GM18498 (cell line): ENCODE data around the gene PRRT2.
A peak's percentile ranks its signal among the peaks of the same experiment; 100 is the strongest.
"Not testable (repeated sequence)": the region's sequence is repeated elsewhere in the genome, so short reads cannot be mapped to it uniquely, and the experiment has no call there.

Source experiments
- ATAC-seq: cut with Tn5 transposase; IDR thresholded peaks from one replicate; pipeline ENCODE4 v1.9.1; 2021; ENCODE audit warnings: mild to moderate bottlenecking, moderate library complexity; ENCODE audit not compliant: unreplicated experiment

Gene PRRT2

DNA sequence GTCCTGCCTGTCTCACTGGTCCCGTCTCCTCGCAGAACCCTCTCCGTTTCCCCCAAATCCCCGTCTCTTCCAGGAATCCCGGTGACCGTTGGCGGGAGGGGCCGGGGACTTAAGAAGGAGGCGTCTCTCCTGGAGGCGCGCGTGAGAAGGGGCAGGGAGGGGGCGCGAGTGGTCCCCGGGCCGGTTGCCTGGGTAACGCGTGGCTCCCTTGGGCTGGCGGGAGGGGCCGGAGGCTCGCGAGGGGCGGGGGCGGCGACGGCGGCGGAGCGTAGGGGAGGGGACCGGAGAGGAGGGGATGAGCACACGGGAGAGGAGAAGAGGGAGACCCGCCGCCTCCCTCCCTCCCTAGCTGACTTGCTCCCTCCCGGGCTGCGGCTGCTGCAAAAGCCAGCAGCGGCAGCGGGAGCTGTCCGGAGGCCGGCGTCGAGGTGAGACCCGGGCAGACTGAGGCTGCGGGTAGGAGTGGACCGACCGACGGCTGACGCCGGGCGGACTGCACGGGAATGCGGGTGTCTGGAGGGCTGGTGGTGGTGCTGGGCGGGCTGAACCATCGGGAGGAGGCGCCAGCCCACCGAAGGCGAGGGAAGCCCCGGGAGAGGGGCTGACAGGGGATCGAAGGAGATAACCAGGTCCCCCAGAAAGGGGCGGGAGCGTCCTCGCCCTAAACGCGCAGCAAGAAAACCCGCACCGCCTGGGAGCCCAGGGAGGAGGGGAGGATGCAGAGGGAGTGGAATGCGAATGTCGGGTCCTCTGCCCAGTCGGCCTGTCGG, at the start of gene PRRT2:
Gene PRRT2, plus strand, starts transcription at position 298 of the 770 bp plus-strand sequence. CDS start 862 bp downstream, outside the sequence.
- ATAC-seq, result no peak

DNA sequence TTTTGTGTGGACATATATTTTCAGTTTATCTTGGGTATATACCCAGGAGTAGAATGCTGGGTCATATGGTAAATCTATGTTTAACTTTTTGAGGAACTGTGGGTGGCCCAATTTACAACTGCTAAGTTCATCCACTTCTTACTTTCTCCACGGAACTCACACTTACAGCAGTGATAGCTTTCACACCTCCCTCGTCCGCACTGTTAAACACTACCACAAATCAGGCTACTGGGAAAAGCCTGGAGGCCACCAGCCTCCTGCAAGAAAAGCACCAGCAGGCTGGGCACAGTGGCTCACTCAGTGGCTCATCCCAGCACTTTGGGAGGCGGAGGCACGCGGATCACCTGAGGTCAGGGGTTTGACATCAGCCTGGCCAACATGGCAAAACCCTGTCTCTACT, 48.7 kb upstream of the PRRT2 start:
- ATAC-seq, result no peak

GRCh38 chr16:29765167-29766032, 46.6 kb upstream of the PRRT2 start:
- no peak for ATAC-seq

DNA sequence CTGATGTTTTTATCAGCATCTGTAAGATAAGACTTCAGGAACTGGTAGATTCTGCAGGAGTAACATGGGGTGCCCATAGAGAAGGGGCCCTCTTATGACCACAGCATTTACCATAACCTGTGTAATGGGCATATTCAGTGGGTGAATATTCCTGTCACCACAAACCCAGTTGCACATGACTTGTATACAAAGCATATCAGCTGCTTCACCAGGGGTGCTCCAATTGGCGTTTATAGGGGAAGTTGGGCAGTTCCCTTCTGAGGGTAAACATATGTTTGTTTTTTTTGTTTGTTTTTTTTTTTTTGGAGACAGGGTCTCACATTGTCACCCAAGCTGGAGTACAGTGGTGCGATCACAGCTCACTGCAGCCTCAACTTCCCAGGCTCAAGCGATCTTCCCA, 45.4 kb upstream of the PRRT2 start:
- no peak for ATAC-seq

DNA sequence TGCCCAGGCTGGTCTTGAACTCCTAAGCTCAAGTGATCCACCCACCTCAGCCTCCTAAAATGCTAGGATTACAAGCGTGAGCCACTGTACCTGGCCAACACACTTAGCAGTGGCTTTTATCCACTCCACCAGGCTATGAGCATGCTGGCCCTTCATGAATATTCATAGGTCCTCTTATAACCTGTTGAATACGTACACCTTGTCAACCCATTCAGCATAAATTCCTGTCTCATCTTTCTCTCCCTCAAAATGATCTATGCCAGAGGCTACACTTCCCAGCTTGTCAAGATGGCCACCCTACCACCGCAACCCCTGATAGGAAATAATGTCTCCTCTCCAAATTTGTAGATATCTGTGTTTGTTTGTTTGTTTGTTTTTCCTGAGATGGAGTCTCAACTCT, 44.9 kb upstream of the PRRT2 start:
- no peak for ATAC-seq

DNA sequence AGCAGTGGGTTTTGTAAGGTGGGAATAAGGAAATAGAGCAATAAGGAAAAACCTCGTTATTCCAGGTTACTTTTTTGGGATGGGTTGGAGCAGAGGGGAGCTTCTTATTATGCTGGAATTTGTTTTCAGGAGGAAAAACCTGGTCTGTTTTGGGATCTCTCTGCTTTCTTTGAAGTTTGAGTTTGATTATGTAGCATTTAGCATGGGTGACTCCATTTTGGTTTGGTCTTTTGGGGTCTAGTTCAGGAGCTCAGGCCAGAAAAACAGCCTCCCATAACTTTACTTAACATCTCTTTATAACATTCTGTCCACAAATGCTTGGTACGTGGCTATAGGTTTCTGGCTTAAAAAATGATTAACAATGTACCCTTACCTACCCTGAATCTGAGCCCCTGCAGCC, 42.5 kb upstream of the PRRT2 start:
- no peak for ATAC-seq

DNA sequence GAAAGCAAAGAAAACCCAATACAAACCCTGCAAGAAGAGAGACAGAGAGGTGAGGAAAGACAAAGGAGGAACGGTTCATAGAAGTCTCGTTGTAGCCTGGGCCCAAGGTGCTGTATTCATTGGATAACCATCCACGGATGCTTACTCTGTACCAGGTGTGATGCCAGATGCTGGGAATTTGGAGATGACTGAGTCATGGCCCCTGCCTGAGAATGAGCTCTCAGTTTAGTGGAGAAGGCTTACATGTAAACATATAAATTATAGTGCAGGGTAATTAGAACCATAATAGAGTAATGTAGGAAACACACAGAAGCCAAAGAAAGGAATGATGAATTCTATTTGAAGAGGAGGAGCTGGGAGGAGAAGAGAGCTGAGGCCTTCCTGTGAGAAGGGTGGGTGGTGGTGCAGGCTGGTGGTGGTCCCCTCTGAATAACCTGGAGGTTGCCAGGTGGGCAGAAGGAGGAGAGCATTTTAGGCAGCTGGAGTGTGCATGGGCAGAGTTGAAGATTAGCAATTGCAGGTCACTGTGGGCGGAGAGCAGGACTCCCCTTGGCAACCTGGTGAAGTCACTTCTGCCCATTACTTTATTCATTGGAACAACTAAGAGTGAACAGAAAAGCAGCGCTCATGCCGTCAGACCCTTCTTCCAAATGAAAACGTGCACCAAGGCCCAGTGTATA, 41.6 kb upstream of the PRRT2 start:
- ATAC-seq, result no peak

DNA sequence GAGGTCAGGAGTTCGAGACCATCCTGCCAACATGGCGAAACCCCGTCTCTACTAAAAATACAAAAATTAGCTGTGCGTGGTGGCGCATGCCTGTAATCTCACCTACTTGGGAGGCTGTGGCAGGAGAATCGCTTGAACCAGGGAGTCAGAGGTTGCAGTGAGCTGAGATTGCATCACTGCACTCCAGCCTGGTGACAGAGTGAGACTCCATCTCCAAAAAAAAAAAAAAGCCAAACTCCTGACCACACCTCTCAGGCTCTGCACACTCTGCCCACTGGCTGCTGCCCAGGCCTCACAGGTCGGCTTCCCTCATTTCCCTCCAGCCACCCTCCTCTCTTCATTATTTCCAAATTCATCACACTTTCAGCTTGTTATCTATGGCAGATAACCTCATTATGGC, 39.7 kb upstream of the PRRT2 start:
- not testable (repeated sequence) for ATAC-seq

DNA sequence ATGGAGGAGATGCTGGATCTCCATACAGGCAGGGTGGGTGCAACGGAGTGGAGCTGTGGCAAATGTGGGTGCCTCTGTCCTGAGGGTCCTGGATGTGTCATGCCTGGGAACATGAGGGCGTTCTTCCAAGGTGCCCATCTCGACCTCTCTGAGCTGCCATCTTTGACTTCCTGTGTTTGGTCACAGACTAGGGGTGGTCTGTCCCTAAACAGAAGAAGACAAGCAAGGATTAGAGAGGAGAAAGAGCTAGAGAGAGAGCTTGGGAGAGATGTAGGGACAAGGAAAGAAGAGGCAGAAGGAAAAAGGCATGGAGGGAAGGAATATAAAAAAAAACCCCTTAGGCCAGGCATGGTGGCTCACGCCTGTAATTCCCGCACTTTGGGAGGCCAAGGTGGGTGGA, 37.3 kb upstream of the PRRT2 start:
- no peak for ATAC-seq

DNA sequence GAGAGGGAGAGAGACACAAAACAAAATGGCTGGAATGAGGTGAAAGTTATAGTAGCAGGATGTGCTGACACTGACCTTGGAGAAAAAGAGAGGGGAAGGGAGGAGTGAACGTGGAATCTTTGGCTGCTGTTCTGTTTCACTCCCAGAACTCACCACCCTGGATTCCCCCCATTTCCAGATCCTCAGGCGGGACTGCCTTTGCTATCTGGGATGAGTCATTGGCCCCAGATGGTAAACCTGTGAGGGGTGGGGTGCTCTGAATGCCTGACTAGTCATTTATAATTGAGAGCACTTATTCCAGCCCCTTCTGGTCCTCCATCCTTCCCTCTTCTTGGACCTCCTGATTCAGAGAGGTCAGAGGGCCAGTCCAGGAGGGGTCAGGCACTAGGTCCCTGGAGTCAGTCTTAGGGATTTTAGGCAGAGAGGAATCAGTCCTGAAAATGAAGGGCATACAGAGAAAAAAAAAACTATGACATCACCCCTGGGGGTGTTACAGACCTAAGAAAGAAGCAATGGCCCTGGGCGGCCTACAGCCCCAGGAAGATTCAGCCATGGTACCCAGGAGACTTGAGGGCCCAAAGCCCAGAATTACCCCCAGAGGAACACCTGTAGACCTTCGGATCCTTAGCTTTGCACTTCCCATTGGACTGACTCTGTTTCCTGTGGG, 36.1 kb upstream of the PRRT2 start:
- no peak for ATAC-seq

DNA sequence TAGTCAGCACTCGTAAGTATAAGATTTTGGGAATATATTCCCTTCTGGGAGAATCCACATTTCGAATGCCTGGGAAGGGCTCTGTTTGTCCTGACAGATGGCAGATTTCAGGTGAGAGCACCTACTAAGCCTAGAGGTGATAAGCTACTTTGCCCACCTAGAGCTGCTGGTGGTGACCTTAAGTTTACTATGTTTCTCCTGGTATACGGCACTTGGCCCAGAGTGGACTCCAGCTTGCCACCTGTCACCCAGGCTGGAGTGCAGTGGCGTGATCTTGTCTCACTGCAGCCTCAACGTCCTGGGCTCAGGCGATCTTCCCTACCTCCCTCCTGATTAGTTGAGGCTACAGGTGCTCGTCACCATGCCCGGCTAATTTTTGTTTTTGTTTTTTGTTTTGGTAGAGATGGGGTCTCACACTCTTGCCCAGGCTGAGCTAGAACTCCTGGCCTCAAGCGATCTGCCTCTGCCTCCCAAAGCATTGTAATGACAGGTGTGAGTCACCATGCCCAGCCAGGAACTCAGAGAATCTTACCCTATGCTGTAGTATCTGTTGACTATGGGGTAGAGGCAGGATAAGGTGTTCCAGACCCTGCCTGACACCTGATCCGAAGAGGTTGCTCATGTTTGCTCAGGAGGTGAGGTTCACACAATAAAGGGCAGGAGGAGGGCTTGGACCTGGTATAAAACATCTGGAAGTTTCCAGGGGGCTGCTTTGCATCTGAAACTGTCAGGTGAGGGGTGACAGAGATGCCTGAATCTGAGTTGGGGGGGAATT, 34.2 kb upstream of the PRRT2 start, which contains the start of gene ZG16:
Gene ZG16, plus strand, starts transcription at position 681 of the 775 bp plus-strand sequence. CDS start 1,011 bp downstream, outside the sequence.
- ATAC-seq, result no peak

DNA sequence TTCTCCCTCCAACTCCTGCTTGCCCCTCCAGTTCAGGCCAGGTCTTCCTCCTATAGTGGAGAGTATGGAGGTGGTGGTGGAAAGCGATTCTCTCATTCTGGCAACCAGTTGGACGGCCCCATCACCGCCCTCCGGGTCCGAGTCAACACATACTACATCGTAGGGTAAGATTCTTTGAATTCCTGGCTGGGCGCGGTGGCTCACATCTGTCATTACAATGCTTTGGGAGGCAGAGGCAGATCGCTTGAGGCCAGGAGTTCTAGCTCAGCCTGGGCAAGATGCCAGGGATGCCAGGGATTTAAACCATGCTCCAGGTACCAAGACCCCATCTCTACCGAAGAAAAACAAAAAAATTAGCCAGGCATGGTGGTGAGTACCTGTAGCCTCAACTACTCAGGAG, 32.5 kb upstream of the PRRT2 start:
- ATAC-seq, result no peak

- not testable (repeated sequence) for ATAC-seq
Measured at GRCh38 chr16:29783094-29783953, 28.7 kb upstream of the PRRT2 start.

GRCh38 chr16:29784157-29784556, 27.8 kb upstream of the PRRT2 start:
- ATAC-seq, result no peak

DNA sequence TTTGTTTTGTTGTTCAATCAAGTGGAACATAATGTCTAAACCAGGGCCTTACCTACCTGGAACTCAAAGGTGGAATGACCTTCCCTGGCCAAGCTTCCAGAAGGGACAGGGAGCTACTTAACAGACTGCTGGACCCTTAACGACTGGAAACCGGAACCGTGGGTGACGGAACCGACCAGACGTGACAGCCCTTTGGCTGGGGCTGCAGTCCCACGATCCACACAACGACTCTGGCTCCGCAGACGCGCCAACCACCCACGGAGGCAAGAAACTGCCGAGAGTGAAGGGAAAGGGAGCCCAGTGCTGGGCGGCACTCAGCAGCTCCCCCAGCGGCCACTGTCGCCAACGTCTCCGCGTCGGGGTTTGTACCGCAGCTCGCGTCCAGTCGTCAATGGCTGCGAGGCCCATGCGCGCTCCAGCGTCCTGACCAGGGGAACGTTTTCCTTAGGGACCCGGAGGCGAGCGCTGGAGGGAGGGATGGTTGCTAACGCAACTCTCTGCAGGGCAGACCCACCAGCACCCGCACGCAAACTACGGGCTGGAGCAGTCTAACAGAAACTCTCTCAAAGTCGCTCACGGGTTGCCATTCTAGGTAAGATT, 27.0 kb upstream of the PRRT2 start:
- peak; percentile 53 for ATAC-seq

GRCh38 chr16:29787155-29787554, 24.8 kb upstream of the PRRT2 start:
- not testable (repeated sequence) for ATAC-seq

DNA sequence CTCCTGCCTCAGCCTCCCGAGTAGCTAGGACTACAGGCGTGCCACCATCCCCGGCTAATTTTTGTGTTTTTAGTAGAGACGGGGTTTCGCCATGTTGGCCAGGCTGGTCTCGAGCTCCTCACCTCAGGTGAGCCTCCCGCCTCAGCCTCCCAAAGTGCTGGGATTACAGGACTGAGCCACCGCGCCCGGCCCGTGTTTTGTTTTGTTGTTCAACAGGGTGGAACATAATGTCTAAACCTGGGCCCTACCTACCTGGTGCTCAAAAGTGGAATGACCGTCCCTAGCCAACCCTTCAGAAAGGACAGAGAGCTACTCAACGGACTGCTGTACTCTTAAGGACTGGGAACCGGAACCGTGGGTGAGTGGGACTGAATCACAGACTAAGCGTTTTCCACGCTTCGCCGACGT, 22.2 kb upstream of the PRRT2 start:
- peak; percentile 3 for ATAC-seq

- peak; percentile 91 for ATAC-seq
Measured at GRCh38 chr16:29790183-29790948, 21.6 kb upstream of the PRRT2 start, which contains the start of gene KIF22. TSS of gene KIF22 (plus strand) at chr16:29790751. CDS start at chr16:29790760, 9 bp downstream.
